Measurements from ENCODE around the gene TNPO3. TPM values are rescaled to one million over a fixed set of nuclear protein-coding genes. Genes with fewer than 3 reads are reported as not detected.
A peak's percentile ranks its signal among the peaks of the same experiment; 100 is the strongest.
"Not testable (repeated sequence)": the region's sequence is repeated elsewhere in the genome, so short reads cannot be mapped to it uniquely, and the experiment has no call there.

Gene TNPO3
- total RNA-seq, 1 donor from 2014 or later, result 50.9 TPM

DNA sequence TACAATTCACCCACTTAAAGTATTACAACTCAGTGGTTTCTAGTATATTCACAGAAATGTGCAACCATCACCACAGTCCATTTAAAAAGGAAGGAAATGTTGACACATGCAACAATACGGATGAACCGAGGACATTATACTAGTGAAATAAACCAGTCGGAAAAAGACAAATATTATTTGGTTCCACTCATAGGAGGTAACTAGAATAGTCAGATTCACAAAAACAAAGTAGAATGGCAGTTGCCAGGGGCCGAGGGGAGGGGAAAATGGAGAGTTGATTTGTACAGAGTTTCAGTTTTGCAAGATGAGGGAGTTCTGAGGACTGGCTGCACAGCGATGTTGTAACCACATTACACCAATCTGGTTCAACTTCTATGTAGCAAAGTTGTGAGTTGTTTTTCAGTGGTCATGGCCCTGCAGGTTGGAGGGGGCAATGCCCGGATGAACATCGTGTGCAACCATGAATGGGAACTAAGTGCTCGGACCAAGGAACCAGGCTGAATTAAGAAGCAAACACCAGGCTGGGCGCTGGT lies 17.6 kb upstream of the TNPO3 start:
- DNase-seq (ENCODE audit: low read depth), result no peak

DNA sequence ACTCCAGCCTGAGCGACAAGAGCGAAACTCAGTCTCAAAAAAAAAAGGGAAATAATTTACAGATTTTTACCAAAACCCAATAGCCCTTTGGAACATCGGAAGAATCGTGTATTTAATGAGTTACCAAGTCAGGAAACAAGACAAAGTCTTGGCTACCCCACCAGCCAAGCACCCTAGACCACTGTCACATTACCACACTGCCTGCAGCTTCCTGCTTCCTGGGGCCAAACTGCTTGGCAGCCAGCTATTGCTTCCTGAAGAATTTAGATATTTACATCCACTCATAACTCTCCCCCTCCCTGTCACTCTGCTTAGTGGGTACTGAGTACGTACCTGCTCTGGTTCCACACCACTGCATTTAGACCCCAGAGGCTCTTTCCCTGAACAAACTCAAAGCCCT lies 14.1 kb upstream of the TNPO3 start:
- DNase-seq (ENCODE audit: low read depth), result no peak

DNA sequence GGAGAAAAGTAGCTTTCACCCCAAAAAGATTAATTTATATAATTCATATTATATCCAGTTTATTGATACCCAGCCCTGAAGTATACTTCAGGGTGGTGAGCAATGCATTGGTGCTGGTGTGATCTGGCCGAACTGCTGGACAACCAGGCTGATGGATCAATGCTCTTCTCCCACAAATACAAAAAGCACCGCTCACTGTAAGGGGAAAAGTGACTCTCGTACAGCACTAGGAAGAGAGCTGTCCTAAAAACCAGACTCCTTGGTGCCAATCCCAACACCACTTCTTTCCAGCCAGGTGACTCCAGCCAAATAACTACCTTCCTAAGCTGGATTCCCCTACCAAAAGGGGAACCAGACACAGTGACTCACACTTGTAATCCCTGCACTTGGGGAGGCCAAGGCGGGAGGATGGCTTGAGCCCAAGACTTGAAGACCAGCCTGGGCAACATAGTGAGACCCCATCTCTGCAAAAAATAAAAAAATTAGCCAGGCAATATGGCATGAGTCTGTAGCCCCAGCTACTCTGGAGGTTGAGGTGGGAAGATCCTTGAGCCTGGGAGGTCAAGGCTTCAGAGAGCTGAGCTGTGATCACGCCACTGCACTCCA lies 13.1 kb upstream of the TNPO3 start:
- DNase-seq (ENCODE audit: low read depth), result no peak

DNA sequence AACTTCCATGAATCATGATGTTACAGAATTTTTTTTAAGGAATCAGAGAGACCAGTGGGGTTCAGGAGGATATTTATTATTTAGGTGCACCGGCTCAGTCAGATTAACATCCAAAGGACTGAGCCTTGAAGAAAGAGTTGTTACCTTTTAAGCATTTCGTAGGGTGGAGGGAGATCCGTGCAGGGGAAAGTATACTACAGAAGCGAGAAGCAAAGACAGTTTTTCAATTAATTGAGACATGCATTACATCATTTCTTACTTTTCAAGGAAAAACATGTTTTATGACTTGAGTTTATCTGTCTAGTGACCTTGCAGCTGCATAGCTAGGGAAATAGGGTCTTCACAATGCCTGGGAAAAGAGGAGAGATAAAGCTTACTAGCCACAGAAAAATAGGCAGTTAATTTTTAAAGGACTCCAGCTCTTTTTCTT lies 12.2 kb upstream of the TNPO3 start:
- DNase-seq (ENCODE audit: low read depth), result not testable (repeated sequence)

DNA sequence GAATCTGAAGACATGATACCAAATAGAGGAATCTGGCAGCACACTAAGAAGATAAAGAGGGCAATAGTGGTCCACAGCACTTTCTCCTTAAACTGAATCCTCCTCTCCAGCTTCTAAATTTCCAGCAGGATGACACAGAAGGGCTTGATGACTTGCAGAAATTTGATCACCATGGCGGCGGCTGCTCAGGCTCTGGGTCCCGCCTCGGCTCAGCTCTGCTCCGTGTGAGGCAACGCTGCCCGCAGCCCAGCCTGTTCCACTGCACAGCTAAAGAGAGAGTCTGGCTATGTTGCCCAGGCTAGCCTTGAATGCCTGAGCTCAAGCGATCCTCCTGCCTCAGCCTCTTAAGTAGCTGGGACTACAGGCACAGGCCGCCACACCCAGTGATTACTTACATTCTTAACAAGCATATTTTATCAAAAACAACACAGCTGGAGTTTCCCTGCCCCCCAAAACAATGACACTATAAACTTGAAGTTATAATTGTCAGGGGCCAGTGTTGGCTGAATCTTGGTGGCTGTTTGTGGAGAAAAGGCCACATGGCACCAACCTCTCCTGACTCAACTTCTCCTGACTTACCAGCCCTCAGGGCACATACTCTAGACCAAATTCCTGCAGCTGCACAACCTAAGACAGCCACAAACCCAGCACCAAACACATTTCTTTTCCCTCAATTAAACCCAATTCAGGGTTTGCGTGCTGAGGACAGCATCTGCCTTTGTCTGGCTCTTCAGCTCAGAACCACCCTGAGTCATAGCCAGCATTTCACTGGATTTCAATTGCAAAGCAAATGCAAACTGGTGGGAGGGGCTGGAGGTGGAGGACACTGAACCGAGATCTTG lies 11.6 kb upstream of the TNPO3 start:
- DNase-seq (ENCODE audit: low read depth), result peak; percentile 69

DNA sequence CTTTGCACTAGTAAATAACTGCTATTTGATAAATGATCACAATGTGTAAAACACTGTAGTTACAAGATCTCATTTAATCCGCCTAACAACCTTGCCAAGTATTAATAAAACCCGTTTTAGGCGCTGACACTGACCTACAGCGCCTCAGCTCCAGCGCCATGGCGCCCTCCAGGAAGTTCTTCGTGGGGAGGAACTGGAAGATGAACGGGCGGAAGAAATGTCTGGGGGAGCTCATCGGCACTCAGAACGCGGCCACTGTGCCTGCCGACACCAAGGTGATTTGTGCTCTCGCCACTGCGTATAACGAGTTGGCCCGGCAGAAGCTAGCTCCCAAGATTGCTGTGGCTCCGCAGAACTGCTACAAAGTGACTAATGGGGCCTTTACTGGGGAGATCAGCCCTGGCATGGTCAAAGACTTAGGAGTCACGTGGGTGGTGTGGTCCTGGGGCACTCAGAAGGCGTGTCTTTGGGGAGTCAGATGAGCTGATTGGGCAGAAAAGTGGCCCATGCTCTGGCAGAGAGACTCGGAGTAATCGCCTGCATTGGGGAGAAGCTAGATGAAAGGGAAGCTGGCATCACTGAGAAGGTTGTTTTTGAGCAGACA lies 1.1 kb upstream of the TNPO3 start:
- DNase-seq (ENCODE audit: low read depth), result no peak

DNA sequence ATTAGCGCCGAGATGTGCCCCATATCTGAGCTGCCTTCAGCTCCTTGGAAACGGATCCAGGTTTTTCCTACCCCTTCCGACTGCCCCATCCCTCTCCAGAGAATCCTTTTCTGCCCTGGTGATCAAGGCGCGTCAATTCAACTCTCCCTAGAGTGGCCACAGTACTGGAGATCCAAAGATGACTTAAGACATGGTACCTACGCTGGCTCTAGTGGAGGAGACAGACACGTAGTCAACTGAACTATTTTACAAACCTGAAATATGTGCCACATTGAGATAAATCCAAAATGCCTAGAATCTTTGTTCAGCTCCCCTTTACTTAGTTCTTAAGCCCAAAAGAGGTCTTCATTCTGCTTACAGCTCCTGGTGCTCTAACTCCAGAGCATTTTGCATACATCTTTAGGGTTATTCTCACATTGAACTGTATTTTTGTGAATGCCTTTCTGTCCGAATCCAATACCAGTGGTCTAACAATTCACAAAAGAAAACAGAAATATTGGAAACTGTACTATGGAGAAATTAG lies 444 bp upstream of the TNPO3 start:
- no peak for DNase-seq (ENCODE audit: low read depth)

DNA sequence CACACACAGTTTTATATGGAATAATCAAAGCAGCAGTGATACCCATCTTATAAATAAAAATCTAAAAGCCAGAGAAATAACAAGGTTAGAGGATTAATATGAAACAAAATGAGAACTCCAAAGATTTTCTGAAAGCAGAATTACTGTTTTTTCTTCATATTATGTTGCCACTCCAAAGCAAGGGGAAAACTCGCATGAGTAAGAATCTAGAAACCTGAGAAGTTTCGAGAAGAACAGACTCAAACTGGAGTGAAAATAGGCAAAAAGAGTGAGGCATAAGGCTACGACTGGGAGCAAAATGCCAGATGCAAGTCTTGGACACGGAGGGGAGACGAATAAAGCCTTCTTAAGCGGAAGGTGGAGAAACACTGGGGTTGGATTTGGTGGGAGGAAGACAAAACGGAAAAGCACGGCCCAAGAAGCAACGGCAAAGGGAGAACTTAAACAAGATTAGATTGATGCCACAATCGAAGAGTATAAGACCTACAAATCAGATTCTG lies 923 bp downstream of the TNPO3 start:
- DNase-seq (ENCODE audit: low read depth), result peak; percentile 42

DNA sequence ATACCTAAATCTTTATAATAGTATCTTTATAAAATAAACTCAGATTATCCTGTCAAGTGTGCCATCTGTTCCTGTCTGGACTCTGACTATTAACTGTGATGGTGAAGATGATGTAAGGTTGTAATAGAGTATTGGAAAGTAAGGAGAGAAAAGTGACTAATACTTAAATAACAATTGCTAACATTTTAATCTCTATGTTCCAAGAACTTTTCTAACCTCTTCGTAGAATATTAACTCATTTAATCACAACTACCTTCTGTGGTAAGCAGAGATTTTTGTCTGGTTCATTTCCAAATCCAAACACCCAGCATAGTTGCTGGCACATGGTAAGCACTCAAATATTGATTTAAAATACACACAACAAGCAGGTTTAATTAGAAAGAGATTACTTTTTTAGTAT lies 2.5 kb downstream of the TNPO3 start:
- DNase-seq (ENCODE audit: low read depth), result no peak

DNA sequence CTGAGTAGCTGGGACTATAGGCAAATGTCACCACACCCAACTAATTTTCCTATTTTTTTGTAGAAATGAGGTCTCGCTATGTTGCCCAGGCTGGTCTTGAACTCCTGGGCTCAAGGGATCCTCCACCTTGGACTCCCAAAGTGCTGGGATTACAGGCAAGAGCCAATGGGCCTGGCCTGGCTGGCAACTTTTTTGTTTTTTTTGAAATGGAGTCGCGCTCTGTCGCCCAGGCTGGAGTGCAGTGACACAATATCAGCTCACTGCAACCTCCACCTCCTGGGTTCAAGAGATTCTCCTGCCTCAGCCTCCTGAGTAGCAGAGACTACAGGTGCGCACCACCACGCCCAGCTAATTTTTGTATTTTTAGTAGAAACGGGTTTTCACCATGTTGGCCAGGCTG lies 3.5 kb downstream of the TNPO3 start:
- DNase-seq (ENCODE audit: low read depth), result not testable (repeated sequence)

DNA sequence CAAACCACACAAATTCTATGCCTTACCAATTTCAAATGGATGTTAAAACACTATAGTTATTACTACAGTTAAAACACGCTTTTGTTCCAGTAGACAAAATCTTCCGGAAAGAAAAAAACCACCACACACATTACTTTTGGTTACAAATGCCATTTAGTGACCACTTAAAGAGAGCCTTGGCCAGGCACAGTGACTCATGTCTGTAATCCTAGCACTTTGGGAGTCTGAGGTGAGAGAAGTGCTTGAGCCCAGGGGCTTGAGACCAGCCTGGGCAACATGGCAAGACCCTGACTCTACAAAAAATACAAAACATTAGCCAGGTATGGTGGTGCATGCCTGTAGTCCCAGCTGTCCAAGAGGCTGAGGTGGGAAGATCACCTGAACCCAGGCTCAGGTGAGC lies 7.2 kb downstream of the TNPO3 start:
- peak; percentile 36 for DNase-seq (ENCODE audit: low read depth)

DNA sequence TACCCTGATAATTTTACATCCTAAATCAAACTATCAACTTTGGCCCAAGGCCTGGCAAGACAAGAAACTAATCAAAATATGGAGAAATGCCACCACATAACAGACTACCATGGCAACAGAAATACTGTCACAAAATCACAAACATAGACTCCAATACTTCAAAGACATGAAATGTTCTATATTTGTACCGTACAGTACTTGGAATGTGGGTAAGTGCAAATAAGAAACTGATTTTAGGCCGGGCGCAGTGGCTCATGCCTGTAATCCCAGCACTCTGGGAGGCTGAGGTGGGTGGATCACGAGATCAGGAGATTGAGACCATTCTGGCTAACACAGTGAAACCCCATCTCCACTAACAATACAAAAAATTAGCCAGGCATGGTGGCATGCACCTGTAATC lies 9.2 kb downstream of the TNPO3 start:
- DNase-seq (ENCODE audit: low read depth), result no peak

DNA sequence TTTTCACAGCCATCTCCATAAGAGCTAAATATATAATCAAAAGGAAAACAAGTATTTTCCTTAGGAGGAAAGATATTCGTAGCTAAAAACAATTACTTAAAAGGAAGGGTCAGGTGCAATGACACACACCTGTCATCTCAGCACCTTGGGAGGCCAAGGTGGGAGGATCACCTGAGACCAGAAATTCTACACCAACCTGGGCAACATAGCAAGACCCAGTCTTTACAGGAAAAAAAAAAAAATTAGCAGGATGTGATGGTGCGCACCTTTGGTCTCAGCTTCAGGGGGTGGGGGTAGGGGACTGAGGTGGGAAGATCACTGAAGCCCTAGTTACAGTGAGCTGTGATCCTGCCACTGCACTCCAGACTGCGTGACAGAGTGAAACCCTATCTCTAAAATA lies 11.9 kb downstream of the TNPO3 start:
- DNase-seq (ENCODE audit: low read depth), result no peak

DNA sequence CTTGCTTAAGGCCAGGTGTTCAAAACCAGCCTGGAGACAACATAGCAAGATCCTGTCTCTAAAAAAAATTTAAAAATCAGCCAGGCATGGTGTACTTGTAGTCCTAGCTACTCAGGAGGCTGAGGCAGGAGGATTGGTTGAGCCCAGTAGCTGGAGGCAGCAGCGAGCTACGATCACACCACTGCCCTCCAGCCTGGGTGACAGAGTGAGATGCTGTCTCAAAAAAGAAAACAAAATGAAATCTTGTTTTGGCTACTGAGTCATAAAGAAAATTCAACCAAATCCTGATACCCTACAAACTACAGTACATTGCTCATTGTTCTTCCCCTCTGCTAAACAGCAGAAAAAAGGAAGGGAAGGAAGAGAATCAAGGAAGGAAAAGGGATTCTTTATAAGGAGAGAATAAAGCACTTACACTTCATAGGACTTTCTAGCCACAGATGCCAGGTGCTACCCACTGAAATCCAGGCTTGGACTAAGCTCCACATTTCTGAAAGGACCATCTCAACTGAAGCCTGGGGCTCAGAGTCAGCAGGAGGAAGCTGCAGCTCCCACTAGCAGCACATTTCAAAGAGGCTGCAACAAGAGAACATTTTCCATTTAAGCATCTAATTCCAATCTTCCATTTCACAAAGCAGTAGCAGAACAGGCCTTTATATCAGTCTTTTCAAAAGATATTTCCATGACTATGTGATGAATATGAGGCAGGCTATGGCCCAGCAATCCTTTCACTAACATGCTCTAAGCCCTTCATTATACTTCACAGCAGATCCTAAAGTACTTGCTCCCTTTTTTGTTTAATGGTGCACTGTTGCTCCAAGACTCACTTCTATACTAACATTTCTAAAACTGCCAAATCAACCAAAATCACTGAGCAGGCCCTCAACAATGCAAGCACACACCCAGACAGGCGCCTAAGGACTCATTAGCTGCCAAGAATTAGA lies 13.5 kb downstream of the TNPO3 start:
- peak; percentile 27 for DNase-seq (ENCODE audit: low read depth)

DNA sequence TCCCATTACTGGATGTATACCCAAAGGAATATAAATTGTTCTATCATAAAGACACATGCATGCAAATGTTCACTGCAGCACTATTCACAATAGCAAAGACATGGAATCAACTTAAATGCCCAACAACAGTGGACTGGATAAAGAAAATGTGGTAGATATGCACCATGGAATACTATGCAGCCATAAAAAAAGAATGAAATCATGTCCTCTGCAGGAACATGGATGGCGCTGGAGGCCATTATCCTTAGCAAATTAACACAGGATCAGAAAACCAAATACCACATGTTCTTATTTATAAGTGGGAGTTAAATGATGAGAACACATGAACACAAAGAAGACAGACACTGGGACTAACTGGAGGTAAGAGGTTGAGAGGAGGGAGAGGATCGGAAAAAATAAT lies 16.4 kb downstream of the TNPO3 start:
- DNase-seq (ENCODE audit: low read depth), result not testable (repeated sequence)

DNA sequence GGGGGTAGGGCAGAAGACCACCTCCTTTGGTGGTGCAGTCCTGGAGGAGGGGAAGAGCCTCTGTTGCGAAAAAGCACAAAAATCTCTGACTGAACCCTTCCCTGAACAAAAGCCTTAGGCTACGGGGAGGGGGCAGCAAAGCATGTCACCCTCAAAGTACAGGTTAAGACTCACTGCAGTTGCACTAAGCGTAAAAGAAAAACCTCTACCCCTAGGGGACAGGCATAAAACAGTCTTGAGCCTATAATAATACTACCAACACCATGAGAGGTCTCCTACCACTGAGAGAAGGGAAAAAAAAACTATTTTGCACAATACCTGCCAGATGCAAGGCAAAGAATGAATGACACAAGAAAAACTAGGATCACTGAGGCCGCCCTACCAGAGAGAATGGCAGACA lies 17.3 kb downstream of the TNPO3 start:
- no peak for DNase-seq (ENCODE audit: low read depth)

DNA sequence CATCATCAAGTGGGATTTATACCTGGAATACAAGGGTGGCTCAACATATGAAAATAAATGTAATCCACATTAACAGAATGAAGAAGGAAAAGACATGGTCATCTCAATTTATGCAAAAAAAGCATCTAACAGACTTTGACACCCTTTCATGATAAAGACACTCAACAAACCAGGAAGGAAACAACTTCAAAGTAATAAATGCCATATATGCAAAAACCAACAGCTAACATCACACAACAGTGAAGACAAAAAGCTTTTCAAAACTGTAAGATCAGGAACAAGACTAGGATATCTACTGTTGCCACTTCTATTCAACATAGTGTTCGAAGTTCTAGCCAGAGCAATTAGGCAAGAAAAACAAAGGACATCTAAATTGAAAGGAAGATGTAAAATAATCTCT lies 22.9 kb downstream of the TNPO3 start:
- no peak for DNase-seq (ENCODE audit: low read depth)

DNA sequence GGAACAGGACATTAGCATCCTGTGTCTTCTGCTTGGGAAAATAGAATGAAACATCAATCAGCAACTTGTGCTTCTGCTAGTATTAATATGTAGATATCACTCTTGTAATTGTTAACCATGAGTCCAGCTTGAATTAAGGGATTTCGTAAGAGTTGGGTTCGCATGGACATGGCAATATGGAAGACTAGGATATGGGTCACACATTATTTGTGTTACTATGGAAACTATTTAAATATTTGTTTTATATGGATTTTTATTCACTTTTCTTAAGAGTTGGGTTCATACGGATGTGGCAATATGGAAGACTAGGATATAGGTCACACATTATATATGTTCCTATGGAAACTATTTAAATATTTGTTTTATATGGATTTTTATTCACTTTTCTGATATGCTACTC lies 24.5 kb downstream of the TNPO3 start:
- DNase-seq (ENCODE audit: low read depth), result no peak

DNA sequence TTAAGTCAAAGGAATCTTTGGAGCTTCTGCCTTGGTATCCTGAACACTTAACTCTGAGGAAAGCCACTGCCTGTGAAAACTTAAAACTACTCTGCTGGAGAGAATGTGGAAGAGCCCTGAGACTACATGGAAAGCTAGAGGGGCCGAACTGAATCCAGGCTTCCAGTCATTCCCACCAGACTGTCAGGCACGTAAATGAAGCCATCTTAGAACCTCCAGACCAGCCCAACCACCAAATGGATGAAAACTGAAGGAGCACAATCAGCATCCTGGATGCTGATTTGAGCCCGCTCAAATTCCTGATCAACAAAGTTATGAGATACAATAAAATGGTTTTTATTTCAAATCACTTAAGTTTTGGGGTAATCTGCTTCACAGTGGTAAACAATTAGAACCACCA lies 30.8 kb downstream of the TNPO3 start:
- DNase-seq (ENCODE audit: low read depth), result no peak

DNA sequence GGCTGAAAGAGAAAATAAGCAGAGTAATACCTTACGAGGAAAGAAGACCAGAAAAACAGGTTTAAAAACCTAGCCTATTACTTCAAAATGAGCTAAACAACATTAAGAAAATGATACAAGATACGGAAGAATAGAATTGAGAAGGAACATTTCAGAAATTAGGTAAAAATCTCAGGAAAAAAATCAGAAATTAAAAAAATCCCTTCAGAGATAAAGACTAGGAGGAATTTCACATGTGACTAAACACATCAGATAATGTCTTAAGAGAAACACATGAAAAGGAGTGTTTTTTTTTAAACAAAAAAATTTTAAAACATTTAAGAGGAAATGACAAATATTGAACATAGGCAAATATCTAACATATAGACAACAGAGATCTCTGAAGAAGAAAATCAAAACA lies 33.3 kb downstream of the TNPO3 start:
- DNase-seq (ENCODE audit: low read depth), result no peak
